GM18858 (cell line): ENCODE results near the gene TMEM147.
"Not testable (repeated sequence)": the region's sequence is repeated elsewhere in the genome, so short reads cannot be mapped to it uniquely, and the experiment has no call there.

Source experiments
- ATAC-seq: cut with Tn5 transposase; IDR thresholded peaks from one replicate; pipeline ENCODE4 v1.9.1; 2021; ENCODE audit not compliant: unreplicated experiment

The TMEM147 gene

GRCh38 chr19:35561436-35561835 is 16.0 kb downstream of the TMEM147 start:
- ATAC-seq: no peak

- ATAC-seq: no peak
Measured at GRCh38 chr19:35562336-35562735, 16.9 kb downstream of the TMEM147 start.

GRCh38 chr19:35562776-35563175 is 17.4 kb downstream of the TMEM147 start:
- ATAC-seq: no peak

- no peak for ATAC-seq
Measured at GRCh38 chr19:35563207-35563829, 17.9 kb downstream of the TMEM147 start, which contains the start of gene ATP4A. TSS of gene ATP4A (minus strand) at chr19:35563658. CDS start at chr19:35563629, 29 bp downstream.

DNA sequence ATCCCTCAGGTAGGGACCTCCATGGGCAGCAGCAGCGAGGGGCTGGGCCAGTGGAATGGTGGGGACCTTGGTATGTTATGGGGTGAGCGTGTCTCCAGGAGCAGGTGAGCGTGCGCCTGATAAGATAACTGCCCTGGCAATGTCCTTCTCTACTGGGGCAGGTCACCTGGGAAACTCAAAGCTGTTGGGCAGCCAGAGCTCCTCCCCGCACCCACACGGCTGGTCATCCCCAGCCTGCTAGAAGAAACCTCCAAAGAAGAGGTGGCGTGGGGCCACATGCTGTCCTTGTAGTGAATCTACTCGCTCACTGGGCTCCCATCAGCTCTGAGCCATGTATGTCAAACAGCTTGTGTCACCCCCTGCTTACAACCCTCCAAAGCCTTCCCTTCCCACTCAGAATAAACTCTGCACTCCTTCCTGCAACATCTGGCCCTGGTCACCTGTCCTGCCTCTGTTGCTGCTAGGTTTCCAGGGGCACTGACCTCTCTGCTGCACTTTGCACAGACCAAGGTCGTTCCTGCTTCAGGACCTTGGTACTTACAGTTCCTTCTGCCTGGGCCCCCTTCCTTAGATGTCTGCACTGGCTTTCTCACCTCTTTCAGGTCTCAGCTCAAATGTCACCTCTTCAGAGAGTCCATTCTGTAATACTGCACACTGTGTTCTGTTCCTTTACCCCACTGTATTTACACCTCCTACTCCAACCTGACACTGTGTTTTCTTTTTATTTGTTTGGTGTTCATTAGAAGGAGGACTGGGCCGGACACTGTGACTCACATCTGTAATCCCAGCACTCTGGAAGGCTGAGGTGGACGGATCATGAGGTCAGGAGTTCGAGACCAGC is 19.8 kb downstream of the TMEM147 start:
- ATAC-seq: no peak

GRCh38 chr19:35566738-35567137 is 21.3 kb downstream of the TMEM147 start:
- no peak for ATAC-seq

GRCh38 chr19:35569281-35569781 is 23.9 kb downstream of the TMEM147 start:
- ATAC-seq: no peak

- no peak for ATAC-seq
Measured at GRCh38 chr19:35571406-35571965, 26.1 kb downstream of the TMEM147 start.

DNA sequence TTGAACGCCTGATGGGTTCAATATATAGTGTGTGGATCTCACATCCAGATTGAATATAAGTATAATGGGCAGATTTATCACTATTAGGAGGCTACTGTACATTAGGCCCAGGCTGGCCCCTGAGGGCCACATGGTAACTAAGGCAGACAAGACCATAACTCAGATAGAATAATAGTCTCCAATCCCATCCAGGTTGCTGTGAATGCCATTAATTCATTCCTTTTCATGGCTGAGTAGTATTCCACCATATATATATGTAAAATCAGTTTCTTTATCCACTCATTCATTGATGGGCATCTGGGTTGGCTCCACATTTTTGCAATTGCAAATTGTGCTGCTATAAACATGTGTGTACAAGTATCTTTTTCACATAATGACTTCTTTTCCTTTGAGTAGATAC is 32.5 kb downstream of the TMEM147 start:
- no peak for ATAC-seq

DNA sequence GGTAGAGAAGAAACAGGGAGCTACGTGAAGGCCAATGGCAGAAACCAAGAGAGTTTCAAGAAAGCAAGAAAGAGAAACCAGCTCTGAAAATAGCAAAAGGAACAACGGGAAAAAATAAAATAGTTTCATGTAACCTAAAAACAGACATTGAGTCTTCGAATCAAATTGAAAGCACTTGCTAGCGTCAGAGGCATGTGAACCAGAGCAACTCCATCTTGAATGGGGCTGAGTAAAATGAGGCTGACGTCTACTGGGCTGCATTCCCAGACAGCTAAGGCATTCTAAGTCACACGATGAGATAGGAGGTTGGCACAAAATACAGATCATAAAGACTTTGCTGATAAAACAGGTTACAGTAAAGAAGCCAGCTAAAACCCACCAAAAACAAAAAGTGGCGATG is 33.3 kb downstream of the TMEM147 start:
- no peak for ATAC-seq

DNA sequence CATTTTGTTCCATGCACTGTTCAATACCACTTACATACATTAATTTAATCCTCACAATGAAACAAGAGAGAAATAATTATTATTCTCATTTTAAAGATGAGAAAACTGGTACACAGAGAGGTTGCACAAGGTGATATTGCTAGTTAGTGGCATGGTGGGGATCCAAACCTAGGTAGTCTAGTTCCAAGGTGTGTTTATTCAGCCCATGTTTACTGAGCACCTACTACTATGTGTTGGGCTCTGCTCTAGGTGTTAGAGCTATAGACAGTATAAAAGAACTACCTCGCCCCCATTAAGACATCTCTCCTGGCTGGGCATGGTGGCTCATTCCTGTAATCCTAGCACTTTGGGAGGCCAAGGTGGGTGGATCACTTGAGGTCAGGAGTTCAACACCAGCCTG is 37.3 kb downstream of the TMEM147 start:
- ATAC-seq: no peak

- ATAC-seq: no peak
Measured at GRCh38 chr19:35585848-35586247, 40.4 kb downstream of the TMEM147 start, which contains the start of gene PMIS2. TSS of gene PMIS2 (plus strand) at chr19:35586173. CDS start at chr19:35586260, 87 bp downstream.

DNA sequence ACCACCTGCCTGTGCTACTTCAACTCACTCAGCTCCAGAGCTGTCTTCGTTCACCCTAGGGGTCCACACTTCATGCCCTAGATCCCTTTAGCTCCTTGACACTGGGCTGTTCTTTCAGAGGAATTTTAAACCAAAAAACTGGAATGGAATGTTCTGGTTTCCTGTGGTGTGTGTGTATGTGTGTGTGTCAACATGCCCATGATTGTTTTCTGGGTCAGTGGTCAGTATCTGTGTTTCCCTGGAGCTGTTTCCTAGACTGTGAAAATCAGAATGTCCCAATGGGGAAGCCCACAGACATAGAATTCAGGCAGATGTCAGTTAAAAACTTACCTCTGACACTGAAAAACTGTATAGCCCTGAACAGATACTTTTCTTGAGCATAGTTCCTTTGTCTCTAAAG is 41.9 kb downstream of the TMEM147 start:
- no peak for ATAC-seq

GRCh38 chr19:35590875-35591274 is 45.4 kb downstream of the TMEM147 start:
- no peak for ATAC-seq

DNA sequence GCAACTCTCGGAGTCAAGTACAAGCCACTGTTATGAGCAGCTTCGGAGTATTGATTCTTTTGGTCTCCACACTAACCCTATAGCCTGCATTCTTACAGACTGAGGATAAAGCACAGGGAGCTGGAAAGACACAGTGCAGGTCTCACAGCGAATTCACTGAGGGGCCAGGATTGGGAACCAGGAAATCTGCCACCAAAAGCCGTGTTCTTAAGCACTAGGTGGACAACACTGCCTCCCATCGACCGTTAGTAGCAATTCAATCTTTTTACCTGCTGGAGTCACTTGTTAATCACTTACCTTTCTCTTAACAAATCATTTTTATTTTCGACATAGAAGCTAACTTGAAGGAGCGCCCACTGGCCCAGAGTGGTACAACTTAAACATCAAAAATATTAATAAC is 46.8 kb downstream of the TMEM147 start:
- ATAC-seq: no peak

DNA sequence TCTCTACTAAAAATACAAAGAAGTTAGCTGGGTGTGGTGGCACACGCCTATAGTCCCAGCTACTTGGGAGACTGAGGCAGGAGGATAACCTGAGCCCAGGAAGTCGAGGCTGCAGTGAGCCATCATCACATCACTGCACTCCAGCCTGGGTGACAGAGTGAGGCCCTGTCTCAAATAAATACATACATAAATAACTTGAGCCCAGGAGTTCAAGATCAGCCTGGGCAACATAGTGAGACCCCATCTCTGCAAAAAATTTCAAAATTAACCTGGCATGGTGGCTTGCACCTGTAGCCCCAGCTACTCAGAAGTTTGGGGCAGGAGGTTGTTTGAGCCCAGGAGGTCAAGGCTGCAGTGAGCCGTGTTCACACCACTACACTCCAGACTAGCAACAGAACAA is 49.6 kb downstream of the TMEM147 start:
- ATAC-seq: not testable (repeated sequence)

DNA sequence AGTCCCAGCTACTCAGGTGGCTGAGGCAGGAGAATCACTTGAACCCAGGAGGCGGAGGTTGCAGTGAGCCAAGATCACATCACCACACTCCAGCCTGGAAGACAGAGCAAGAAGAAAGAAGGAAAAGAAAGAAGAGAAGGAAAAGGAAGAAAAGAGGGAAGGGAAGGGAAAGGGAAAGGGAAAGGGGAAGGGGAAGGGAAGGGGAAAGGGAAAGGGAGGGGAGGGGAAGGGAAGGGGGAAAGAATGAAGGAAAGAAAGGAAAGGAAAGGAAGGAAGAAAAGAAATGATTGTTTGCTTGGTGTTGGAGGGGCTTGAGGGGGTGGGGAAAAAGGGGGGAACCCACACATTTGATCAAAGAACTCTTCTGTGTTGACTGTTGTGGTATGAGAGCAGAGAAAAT is 50.5 kb downstream of the TMEM147 start:
- ATAC-seq: no peak

GRCh38 chr19:35596366-35596999 is 51.1 kb downstream of the TMEM147 start:
- no peak for ATAC-seq
